Progenitor cell of endocrine pancreas (in vitro differentiated cells): ENCODE measurements around the gene FBXL7. TPM values are rescaled to one million over a fixed set of nuclear protein-coding genes. Genes with fewer than 3 reads are reported as not detected.

ENCODE experiments used
- DNase-seq: peaks from one replicate; pipeline ENCODE4 v3.0.0; 2021; ENCODE audit warnings: low spot score; ENCODE audit not compliant: unreplicated experiment
- H3K27ac Mint-ChIP-seq: 2 replicates; pipeline ENCODE4 v1.8.0; 2021; ENCODE audit warnings: mild to moderate bottlenecking, moderate library complexity, mixed read lengths
- H3K27me3 Mint-ChIP-seq: 2 replicates; pipeline ENCODE4 v1.8.0; 2021; ENCODE audit warnings: mixed read lengths
- H3K36me3 Mint-ChIP-seq: 2 replicates; pipeline ENCODE4 v1.8.0; 2022; ENCODE audit warnings: mixed read lengths; ENCODE audit not compliant: insufficient read depth
- H3K4me1 Mint-ChIP-seq: 2 replicates; pipeline ENCODE4 v1.8.0; 2021; ENCODE audit warnings: low read depth, mixed read lengths
- H3K4me3 Mint-ChIP-seq: 2 replicates; pipeline ENCODE4 v1.8.0; 2021; ENCODE audit warnings: low read depth, mild to moderate bottlenecking, moderate library complexity, mixed read lengths
- H3K9me3 Mint-ChIP-seq: 2 replicates; pipeline ENCODE4 v1.8.0; 2021; ENCODE audit warnings: low read depth, mixed read lengths
- total RNA-seq: library from RNA; stranded (reverse); gene quantifications from 2 replicates; pipeline ENCODE4 v1.2.1, GENCODE V29; 2021
- TF ChIP-seq, protein P1 (sequence below): fragments of 200-600 bp; sonication (generic); IDR thresholded peaks from one replicate; pipeline ENCODE4 v1.5.0; 2021; ENCODE audit warnings: antibody characterized with exemption, mild to moderate bottlenecking; ENCODE audit not compliant: unreplicated experiment

FBXL7 gene
- total RNA-seq, 1 donor from 2014 or later: 15.4 TPM

DNA sequence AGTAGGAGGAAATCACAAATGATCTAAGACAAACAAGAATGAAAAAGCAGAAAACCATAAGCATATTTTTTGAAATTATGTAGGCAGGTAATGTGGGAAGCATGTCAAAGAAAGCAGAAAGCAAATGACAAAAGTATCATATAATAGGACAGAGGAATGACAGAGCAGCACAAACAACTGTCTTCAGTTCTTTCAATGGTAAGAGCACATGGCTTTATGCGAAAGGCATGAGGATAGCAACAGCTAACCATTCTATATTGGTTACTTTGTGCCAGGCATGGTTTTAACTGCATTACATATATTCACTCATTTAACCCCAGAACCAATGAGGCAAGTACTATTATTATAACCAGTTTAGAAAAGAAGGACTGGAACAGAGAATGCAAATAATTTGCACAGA is 137.4 kb downstream of the FBXL7 start:
- no peak overlapping the region for H3K4me3 Mint-ChIP-seq
- H3K4me1 Mint-ChIP-seq: peaks cover 2% of the 10 kb centered on the region
- H3K27ac Mint-ChIP-seq: no peak overlapping the region
- TF ChIP-seq, protein P1, sequence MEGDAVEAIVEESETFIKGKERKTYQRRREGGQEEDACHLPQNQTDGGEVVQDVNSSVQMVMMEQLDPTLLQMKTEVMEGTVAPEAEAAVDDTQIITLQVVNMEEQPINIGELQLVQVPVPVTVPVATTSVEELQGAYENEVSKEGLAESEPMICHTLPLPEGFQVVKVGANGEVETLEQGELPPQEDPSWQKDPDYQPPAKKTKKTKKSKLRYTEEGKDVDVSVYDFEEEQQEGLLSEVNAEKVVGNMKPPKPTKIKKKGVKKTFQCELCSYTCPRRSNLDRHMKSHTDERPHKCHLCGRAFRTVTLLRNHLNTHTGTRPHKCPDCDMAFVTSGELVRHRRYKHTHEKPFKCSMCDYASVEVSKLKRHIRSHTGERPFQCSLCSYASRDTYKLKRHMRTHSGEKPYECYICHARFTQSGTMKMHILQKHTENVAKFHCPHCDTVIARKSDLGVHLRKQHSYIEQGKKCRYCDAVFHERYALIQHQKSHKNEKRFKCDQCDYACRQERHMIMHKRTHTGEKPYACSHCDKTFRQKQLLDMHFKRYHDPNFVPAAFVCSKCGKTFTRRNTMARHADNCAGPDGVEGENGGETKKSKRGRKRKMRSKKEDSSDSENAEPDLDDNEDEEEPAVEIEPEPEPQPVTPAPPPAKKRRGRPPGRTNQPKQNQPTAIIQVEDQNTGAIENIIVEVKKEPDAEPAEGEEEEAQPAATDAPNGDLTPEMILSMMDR: no peak
- H3K27me3 Mint-ChIP-seq: no peaks in the 10 kb centered on the region
- DNase-seq: no peak
- no peaks in the 10 kb centered on the region for H3K9me3 Mint-ChIP-seq
- H3K36me3 Mint-ChIP-seq: peaks cover 2% of the 10 kb centered on the region

DNA sequence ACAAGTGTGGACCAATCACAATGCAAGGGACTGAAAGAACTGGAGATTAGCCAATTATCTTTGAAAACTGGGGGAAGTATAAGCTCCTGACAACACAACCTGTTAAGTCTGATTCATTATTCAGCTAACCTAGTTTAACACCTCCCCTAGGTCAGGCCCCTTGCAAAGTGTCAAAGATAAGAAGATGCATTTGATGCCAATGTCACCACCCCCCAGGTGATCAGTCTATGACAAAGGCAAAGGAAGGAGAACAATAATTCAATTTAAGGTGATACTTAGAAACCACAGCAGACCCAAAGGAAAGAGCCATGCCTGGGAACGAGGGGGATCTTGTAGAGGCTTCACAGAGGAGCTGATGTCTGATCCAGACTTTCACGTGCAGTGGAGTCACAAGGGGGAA is 137.9 kb downstream of the FBXL7 start:
- no peak for DNase-seq
- Mint-ChIP-seq H3K27ac (no peak overlapping the region), H3K36me3 (peaks cover 2% of the 10 kb centered on the region), H3K4me3 (no peak overlapping the region), H3K9me3 (no peaks in the 10 kb centered on the region), H3K27me3 (no peaks in the 10 kb centered on the region), H3K4me1 (peaks cover 7% of the 10 kb centered on the region)
- TF ChIP-seq, protein P1: no peak

DNA sequence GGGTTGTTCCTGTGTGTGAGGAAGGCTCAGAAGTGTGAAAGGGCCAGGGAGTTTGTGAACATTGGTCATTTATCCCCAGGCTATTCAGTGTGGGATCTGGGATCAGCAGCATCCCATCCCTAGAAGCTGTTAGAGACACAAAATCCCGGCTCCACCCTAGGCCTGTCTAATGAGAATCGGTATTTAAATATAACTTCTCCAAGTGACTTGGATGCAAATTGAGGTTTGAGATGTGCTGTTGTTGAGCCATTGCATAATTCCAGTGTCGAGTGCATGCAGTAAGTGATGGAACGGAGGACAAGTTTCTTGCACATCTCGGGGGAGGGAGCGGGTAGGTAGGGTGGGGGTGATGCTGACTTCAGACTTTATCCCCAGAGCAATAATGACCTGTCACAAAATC is 138.3 kb downstream of the FBXL7 start:
- TF ChIP-seq, protein P1: no peak
- H3K27me3 Mint-ChIP-seq: no peaks in the 10 kb centered on the region
- H3K27ac Mint-ChIP-seq: no peak overlapping the region
- no peak for DNase-seq
- H3K4me3 Mint-ChIP-seq: no peak overlapping the region
- H3K36me3 Mint-ChIP-seq: peaks cover 2% of the 10 kb centered on the region
- peaks cover 9% of the 10 kb centered on the region for H3K4me1 Mint-ChIP-seq
- no peaks in the 10 kb centered on the region for H3K9me3 Mint-ChIP-seq

DNA sequence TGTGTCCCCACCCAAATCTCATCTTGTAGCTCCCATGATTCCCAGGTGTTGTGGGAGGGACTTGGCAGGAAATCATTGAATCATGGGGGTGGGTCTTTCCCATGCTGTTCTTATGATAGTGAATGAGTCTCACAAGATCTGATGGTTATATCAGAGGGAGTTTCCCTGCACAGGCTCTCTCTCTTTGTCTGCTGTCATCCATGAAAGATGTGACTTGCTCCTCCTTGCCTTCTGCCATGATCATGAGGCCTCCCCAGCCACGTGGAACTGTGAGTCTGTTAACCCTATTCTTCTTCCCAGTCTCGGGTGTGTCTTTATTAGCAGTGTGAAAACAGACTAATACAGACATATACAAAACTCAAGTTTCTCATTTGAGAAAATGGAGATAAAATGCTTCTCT is 139.3 kb downstream of the FBXL7 start:
- TF ChIP-seq, protein P1: no peak
- Mint-ChIP-seq H3K27ac (no peak overlapping the region), H3K27me3 (no peaks in the 10 kb centered on the region), H3K4me1 (peaks cover 9% of the 10 kb centered on the region), H3K36me3 (peaks cover 2% of the 10 kb centered on the region), H3K9me3 (peaks cover 4% of the 10 kb centered on the region), H3K4me3 (no peak overlapping the region)
- DNase-seq: no peak

DNA sequence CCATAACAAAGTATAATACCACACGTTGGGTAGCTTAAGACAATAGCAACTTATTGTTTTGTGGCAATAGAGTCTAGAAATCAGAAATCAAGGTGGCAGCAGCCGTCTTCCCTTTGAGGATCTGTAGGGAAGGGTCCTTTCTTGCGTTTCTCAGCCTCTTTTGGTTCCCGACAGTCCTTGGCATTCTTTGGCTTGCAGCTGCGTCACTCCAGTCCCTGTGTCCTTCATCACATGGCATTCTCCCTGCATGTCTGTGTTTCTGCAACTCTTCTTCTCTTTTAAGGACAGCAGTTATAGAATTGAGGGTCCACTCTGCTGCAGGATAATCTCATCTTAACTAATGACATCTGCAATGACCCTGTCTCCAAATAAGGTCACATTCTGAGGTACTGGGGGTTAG is 140.1 kb downstream of the FBXL7 start:
- H3K27me3 Mint-ChIP-seq: no peaks in the 10 kb centered on the region
- TF ChIP-seq, protein P1: no peak
- peaks cover 2% of the 10 kb centered on the region for H3K36me3 Mint-ChIP-seq
- no peak overlapping the region for H3K4me3 Mint-ChIP-seq
- H3K27ac Mint-ChIP-seq: no peak overlapping the region
- no peak for DNase-seq
- H3K9me3 Mint-ChIP-seq: peaks cover 4% of the 10 kb centered on the region
- peaks cover 9% of the 10 kb centered on the region for H3K4me1 Mint-ChIP-seq
